Fibroblast of skin of abdomen (primary cell): ENCODE data around the gene B3GNT4.
A peak's percentile ranks its signal among the peaks of the same experiment; 100 is the strongest.
"Not testable (repeated sequence)": the region's sequence is repeated elsewhere in the genome, so short reads cannot be mapped to it uniquely, and the experiment has no call there.

Experiments used
- DNase-seq: peaks from one replicate; pipeline ENCODE4 v3.0.0-alpha.2; 2013

The B3GNT4 gene

DNA sequence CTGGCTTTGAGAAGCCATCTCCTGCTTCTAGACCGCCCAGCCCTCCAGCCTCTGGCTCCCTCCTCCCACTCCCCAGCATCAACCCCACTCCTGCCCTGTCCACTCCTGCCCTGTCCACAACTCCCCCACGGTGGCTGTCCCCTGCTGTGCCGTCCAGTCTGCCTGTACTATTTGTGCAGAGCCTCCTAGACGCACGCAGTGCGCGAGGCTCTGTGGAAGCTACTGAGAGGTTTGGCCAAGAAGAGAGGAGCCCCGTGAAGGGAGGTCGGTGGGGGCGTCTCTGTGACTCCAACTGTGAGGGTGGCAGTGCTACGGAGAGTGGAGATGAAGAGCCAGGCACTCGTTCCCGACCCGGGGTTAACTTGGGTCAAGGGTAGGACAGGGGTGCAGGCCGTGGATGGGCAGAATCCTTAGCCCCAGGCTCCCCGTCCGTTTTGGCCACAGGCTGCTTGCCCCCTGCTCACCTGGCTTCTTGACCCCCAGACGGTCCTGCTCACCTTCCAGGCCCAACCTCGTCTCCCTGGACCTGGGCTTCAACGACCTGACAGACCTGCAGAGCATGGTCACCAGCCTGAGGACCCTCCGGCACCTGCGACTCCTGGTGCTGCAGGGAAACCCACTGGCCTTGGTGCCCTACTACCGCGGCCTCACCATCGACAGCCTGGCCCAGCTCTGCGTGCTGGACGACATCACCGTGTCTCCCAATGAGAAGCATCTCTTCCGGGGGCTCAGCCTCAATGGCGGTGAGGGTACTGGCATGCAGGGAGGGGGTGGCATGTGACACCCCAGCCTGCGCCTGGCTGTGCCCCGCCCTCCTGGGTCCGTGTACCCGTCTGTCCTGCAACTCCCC, 13.7 kb upstream of the B3GNT4 start:
- DNase-seq = no peak

DNA sequence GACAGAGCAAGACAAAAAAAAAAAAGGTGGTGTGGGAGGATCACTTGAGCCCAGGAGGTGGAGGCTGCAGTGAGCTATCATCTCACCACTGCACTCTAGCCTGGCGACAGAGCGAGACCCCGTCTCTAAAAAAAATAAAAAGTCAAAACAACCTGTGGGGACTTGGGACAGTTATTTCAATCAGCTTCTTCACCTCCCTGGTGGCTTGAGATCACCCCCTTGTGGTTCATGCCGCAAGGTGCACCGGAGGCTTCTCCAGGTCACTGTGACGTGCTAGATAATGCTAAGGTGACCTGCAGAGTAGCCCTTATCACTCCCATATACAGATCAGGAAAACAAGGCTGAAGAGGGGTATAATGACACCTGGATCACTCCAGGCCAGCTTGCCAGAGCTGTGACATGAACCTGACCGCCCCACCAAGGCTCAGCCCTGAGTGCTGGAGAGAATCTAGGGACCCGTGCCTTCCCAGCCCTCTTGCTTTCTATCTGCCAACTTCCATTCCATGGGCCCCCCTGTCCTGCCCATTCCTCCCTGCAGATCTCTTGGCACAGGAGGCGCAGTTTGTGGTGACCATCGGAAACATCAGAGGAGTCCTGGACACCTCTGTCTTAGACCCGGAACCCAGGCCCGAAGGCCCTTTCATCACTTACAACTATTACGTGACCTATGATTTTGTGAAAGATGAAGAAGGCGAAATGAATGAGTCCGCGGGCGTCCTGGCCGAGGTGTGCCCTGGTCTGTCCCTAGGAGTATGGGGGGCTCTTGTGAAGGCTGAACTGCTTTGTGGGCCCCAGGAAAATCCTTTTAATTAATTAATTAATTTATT, 12.5 kb upstream of the B3GNT4 start:
- peak; percentile 26 for DNase-seq

DNA sequence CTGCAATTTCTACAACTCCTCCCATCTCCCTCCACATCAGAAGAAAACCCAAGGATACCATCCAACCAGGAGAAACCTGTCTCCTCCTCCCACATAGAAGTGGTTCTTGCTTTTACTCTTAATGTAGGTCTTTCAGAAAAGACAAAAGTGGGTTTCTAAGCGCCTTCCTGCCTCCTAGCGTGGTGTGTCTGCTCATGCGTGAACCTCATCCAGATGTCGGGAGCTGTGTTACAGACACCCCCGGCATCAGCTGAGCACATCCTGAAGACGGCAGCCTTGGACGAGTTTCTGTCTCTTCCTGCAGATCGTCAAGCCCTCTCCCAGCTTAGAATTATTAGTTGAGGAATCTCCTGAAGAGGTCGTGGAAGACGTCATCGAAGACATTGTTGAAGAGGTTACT, 11.1 kb upstream of the B3GNT4 start:
- no peak for DNase-seq

DNA sequence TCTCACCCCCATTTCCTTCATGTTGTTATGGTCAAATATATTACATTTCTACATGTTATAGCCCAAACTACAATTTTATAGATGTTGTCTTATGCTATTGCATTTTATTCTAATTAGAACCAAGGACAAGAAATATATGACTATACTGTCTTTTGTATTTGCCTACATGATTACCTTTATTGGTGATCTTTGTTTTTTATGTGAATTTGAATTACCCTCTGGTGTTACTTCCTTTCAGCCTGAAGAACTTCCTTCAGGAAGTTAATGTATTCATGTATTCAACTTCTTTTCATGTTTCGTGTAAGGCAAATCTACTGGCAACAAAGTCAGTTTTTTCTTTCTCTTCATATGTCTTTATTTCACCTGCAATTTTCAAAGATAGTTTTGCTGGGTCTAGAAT, 8.7 kb upstream of the B3GNT4 start:
- DNase-seq = no peak

DNA sequence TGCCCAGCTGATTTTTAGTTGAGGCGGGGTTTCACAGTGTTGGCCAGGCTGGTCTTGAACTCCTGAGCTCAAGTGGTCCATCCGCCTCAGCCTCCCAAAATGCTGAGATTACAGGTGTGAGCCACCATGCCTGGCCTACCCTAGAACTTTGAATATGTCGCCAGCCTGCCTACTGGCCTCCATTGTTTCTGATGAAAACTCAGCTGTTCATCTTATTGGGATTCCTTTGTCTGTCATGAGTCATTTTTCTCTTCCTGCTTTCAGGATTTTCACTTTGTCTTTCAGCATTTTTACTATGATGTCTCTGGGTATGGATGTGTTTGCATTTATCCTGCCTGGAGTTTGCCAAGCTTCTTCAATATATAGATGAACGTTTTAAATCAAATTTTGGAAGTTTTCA, 8.1 kb upstream of the B3GNT4 start:
- DNase-seq = no peak

DNA sequence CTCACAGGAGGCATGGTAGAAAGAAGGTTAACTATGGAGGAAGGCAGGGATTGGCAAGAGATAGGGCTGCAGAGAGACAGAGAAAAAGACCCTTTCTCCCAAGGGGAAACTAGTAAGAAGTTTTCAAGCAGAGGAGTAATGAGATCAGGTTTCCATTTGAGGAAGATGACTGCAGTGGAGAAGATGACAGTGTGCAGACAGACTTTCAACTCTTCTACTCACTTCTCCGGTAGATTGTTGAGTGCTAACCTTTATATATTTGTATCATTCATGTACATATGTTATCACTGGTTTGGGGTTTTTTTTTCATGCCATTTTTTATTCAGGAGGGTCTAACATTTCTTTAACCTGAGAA, 5.9 kb upstream of the B3GNT4 start:
- no peak for DNase-seq

DNA sequence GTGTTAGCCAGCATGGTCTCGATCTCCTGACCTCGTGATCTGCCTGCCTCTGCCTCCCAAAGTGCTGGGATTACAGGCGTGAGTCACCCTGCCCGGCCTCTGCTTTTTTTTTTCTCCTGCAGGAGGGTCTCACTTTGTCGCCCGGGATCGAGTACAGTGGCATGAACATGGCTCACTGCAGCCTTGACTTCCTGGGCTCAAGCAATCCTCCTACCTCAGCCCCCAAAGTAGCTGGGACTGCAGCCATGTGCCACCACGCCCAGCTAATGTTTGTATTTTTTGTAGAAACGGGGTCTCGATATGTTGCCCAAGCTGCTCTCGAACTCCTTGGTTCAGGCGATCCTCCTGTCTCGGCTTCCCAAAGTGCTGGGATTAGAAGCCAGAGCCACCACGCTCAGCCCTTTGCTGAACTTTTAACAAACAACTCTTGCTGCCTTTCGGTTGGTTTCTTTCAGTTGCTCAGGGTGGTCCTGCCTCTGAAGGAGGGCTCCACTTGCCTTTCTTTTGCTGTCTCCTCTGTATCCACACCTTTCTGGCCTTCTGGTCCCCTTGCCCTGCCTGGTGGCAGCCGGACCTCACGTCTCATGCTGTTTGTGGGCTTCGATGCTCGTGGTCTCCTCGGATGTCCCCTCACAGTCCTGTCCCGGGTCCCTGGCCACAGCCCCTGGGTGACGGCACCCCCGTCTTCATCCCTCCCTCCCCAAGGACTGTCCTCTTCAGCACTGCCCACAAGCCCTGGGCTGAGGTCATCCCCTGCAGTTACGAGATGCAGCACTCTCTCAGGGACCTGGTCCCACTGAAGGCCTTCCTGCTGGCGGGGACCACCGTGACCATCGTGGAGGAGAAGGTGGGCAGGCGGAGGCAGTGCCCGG, 3.8 kb upstream of the B3GNT4 start:
- no peak for DNase-seq

DNA sequence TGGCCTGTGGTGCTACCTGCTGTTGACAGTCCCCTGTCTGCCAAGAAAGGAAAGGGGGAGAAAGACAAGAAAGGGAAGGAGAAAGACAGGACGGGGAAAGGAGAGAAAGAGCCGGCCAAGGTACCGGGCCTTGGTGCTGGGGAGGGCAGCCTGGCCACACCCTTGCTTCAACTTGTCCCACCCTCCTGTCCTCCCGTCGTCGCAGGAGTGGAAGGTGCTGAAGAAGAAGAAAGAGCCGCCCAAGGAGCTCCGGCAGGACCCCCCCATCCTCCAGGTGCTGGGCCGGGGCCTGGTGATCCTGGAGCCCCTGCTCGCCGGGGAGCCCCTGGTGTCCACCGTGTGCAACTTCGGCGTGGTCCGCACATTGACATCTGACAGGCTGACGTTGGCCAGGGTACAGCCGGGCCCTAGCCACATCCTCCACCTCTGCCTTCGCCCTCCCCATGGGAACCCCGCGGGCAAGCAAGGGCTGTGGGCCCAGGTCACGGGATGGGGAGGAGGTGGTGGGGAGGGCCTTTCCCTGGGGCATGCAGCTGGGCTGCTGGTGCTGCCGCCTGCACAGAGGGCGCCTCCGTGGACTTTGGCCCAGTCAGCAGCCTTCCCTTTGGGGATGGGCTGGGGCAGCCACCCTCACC, 2.9 kb upstream of the B3GNT4 start:
- DNase-seq = no peak

DNA sequence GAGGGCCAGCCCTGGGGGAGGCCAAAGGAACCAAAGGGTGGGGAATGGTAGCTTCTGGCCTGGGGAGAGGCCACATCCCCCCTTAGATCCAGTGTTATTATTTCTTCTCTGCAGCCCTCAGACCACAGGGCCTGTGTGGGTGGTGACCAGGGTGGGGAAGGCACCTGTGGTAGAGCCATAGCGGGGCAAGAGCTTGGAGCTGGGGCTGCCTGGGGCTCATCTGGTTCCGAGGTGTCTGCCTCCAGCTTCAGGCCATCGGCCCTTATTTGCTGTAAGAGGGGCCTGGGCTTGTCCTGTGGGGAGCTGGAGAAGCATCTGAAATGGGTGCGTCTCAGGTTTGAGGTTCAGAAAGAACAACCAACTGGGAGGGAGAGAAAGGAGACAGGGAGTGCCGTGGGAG, 2.1 kb upstream of the B3GNT4 start:
- no peak for DNase-seq

DNA sequence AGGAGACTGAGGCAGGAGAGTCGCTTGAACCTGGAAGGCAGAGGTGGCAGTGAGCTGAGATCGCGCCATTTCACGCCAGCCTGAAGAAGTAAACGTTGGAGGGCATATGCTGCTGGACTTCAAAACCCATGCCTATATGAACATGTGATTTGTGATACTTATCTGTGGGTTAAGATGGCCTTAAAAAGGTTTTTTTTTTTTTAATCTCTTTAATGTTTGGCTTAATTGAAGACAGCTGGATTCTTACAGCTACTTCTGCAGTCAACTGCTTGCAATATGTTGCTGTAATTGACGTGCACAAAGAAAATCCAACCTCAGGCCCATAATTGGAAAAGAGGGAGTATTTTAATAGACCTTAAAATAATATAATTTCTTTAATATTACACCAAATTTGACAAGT, 1.5 kb upstream of the B3GNT4 start:
- peak; percentile 34 for DNase-seq

DNA sequence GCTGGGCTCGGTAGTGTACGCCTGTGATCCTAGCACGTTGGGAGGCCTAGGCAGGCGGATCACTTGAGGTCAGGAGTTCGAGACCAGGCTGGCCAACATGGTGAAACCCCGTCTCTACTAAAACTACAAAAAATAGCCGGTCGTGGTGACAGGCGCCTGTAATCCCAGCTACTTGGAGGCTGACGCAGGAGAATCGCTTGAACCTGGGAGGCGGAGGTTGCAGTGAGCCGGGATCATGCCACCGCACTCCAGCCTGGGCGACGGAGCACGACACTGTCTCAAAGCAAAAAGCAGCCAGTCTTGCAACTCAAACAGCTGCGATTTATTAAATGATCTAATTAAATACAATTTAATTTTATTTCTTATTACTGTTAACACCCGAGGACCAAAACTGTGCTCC, 698 bp upstream of the B3GNT4 start:
- DNase-seq = not testable (repeated sequence)

DNA sequence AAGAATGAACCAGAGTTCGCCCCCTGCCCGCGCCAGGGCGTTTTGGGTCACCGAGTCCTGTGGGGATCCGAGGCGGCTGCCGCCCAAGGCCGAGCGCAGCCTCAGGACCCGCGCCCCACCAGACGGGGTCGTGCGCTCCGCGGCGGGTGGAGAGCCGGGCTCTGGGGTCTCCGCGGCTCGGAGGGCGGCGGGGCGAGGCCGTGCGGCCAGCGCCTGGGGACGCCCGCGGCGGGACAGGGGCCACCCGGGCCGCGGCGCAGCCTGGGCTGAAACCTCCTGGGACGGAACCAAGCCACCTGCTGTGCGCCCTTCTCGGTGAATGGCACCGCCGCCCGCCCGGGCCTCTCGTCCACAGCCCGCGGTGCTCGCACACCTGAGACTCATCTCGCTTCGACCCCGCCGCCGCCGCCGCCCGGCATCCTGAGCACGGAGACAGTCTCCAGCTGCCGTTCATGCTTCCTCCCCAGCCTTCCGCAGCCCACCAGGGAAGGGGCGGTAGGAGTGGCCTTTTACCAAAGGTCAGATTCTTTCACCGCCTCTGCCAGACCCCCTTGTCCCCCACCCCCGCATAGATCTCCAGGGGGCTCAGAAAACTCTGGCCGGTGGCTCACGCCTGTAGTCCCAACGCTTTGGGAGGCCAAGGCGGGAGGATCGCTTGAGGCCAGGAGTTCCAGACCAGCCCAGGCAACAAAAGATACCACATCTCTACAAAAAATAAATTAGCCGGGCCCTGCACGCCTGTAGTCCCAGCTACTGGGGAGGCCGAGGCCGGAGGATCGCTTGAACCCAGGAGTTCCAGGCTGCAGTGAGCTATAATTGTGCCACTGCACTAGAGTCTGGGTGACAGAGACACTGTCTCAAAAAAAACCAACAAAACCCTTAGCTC, 901 bp downstream of the B3GNT4 start:
- DNase-seq = no peak

DNA sequence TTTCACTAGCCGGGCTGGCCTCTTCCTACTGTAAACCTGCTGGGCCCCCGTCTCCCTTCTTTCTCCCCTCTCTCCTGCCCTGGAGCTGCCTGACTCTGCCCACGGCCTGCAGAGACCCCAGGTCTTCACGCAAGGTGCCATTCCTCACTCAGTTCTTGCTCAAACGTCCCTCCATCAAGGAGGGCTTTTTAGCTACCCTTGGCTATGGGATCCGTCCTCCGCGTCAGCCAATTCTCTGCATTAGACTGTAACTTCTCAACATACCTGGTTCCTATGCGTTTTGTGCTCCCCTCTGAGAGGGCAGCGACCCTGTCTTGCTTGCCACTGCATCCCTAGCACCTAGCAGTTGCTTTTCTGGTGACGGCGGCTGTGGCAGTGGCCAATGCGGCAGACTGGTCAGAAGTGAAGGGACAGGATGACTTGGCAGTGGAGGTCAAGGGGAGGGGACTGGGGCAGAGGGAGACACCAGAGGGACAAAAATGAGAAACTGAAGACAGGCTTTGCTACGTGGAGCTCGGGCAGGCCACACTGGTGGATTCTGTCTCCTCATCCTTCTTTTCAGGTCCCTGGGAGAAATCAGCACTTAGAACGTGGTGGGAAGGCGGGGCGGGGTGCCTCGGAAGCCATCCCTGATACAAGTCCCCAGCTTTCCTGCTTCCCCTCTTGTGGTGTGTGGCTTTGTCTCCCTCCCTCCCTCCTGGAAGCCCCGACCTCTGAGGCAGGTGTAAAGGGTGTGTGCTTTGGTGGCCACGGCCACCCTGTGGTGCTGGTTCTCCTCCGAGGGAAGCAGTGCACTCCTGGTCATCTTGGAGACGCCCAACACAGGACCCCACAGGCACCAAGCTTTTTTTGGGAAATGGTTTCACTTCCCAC, 1.8 kb downstream of the B3GNT4 start:
- DNase-seq = no peak

DNA sequence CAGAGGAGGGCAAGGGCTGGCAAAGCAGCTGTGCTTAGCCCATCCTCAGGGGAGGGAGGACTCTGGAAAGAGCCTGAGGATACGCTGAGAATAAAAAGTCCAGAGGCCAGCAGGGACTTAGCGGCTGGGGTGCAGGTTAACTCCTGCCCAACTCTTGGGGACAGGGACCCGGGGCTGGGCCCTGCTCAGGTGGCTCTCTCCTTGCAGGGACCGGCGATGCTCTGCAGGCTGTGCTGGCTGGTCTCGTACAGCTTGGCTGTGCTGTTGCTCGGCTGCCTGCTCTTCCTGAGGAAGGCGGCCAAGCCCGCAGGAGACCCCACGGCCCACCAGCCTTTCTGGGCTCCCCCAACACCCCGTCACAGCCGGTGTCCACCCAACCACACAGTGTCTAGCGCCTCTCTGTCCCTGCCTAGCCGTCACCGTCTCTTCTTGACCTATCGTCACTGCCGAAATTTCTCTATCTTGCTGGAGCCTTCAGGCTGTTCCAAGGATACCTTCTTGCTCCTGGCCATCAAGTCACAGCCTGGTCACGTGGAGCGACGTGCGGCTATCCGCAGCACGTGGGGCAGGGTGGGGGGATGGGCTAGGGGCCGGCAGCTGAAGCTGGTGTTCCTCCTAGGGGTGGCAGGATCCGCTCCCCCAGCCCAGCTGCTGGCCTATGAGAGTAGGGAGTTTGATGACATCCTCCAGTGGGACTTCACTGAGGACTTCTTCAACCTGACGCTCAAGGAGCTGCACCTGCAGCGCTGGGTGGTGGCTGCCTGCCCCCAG, 2.8 kb downstream of the B3GNT4 start:
- DNase-seq = no peak

DNA sequence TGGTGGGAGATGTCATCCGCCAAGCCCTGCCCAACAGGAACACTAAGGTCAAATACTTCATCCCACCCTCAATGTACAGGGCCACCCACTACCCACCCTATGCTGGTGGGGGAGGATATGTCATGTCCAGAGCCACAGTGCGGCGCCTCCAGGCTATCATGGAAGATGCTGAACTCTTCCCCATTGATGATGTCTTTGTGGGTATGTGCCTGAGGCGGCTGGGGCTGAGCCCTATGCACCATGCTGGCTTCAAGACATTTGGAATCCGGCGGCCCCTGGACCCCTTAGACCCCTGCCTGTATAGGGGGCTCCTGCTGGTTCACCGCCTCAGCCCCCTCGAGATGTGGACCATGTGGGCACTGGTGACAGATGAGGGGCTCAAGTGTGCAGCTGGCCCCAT, 3.5 kb downstream of the B3GNT4 start:
- DNase-seq = no peak

DNA sequence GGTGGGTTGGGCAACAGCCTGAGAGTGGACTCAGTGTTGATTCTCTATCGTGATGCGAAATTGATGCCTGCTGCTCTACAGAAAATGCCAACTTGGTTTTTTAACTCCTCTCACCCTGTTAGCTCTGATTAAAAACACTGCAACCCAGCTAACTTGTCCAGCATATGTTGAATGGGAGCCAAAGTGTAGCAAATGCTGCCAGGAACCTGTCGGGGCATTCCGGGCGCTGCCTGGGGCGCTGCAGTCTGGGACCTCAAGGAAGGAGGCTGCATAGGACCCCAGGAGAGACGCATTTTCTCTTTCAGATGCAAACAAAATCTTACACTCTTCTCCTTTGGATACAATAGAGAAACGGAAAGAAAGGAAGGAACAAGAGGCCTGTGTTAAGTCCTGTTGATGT, 3.9 kb downstream of the B3GNT4 start:
- no peak for DNase-seq

DNA sequence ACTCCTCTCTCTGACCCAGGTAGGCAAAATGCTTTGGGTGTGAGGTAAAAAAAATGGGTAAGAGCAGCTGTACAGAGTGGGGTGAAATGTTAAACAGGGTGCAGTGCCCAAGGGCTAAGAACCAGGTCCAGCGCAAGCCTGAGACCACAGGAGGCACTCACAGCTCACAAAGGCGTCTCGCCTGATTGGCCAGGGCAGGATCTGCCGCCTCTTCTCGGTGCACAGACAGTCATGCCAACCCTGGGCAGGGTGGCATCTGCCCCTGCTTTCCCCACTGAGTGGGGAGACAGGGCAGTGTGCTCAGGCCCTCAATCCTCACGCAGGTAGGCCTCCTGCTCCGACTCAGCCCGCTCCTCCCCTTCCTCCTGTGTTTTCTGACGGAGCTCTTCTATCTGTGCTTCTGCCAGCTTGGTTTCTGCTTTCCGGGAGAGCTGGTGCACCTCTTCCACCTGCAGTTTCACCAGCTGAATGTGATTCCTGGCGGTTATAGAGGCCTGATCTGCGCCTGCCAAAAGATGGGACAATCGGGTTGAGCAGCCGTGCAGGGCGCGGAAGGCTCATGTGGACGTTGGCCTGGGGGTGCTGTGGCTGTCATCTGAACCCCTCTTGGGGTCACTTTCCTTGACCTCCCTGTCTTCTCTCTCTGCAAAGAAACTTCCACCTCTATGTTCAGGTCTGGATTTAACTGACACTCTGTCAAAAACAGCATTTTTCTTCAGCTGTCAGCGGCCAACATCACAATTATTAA, 4.7 kb downstream of the B3GNT4 start:
- no peak for DNase-seq

DNA sequence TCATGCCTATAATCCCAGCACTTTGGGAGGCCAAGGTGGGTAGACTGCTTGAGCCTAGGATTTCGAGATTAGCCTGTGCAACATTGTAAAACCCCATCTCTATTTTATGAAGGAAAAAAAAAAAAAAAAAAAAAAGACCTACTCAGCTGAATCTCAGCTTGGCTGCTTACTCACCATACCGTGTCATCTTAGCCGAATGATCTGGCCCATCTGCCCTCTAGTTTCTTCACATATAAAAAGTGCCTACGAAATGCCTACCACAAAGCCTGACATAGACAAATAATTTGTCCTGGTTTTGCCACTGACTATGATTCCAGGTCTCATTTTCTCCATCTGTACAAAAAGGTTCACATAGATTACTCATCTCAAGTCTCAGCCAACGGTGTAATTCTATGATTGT, 12.3 kb downstream of the B3GNT4 start:
- no peak for DNase-seq

DNA sequence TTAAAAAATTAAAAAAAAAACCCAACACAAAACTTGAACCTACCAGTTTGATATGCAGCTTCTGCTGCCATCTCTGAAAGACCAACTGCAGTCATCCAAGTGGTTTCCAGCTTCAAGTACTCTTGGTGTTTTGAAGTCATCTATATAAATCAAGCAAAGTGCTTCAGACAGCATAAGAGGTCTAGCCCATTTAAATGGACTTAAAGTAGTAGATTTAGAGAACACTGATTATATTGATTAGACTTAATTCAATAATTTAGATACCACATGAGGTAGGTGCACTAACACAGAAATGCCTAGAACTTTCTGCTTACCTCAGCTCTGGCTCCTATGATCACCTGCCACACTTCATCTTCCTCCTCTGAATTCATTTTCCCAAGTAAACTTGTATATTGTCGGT, 12.9 kb downstream of the B3GNT4 start:
- no peak for DNase-seq
